OCI-LY3 (cell line): ENCODE data around the gene NELL1.

Experiments used
- EZH2phosphoT487 ChIP-seq: fragments of 200-600 bp; shearing (Covaris generic); IDR thresholded peaks from 2 replicates; pipeline ENCODE4 v1.6.1; 2018; ENCODE audit warnings: antibody characterized with exemption, mixed run types, low read depth
- TF ChIP-seq, protein P1 (sequence below): fragments of 200-600, 300-600 bp; sonication (generic); IDR thresholded peaks from 2 replicates; pipeline ENCODE4 v1.5.1; 2014; ENCODE audit warnings: antibody characterized with exemption, low read length, low read depth

DNA sequence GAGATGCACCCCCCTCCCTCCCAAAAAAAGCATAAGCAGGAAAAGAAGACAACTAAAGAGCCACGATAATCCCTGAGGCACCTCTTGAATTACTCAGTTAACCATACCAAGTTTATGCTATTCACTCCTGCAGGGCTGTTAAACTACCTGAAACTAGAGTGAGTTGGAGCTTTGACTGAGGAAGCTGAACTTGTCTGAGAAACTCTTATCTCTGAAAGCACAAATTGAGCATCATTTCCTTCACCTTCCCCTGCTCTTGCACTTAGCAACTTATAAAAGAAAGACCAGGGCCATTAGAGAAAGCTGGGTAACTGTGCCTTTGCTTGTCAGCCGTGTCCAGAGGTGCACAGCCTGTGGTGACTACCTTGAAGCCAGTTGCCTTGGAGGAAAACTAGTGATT lies 745.6 kb downstream of the NELL1 start:
- TF ChIP-seq, protein P1, sequence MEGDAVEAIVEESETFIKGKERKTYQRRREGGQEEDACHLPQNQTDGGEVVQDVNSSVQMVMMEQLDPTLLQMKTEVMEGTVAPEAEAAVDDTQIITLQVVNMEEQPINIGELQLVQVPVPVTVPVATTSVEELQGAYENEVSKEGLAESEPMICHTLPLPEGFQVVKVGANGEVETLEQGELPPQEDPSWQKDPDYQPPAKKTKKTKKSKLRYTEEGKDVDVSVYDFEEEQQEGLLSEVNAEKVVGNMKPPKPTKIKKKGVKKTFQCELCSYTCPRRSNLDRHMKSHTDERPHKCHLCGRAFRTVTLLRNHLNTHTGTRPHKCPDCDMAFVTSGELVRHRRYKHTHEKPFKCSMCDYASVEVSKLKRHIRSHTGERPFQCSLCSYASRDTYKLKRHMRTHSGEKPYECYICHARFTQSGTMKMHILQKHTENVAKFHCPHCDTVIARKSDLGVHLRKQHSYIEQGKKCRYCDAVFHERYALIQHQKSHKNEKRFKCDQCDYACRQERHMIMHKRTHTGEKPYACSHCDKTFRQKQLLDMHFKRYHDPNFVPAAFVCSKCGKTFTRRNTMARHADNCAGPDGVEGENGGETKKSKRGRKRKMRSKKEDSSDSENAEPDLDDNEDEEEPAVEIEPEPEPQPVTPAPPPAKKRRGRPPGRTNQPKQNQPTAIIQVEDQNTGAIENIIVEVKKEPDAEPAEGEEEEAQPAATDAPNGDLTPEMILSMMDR, result no peak
- TF ChIP-seq EZH2phosphoT487, result no peak
